SH-SY5Y (cell line): ENCODE results near the gene H2AZ2.

Experiments used
- GATA2 ChIP-seq: IDR thresholded peaks from 2 replicates; pipeline ENCODE4 v1.6.1; 2011; ENCODE audit warnings: mild to moderate bottlenecking, low read depth, low read length
- GATA3 ChIP-seq: IDR thresholded peaks from 2 replicates; pipeline ENCODE4 v1.6.1; 2011; ENCODE audit warnings: low read depth, mild to moderate bottlenecking, low read length, moderate library complexity

Gene H2AZ2

GRCh38 chr7:44847920-44848634 is at the start of gene H2AZ2:
TSS of gene H2AZ2 (minus strand) at chr7:44848087. CDS start at chr7:44847971, 116 bp downstream.
- TF ChIP-seq GATA3 (no peak), GATA2 (no peak; the same call in 1 of the 2 replicates)

- TF ChIP-seq GATA3, result no peak
- TF ChIP-seq GATA2, result no peak
These were observed 49.4 kb upstream of the H2AZ2 start for GRCh38 chr7:44897309-44897708.

- TF ChIP-seq GATA2, result no peak
- TF ChIP-seq GATA3, result no peak
These were observed 47.1 kb upstream of the H2AZ2 start for GRCh38 chr7:44894888-44895580.

- TF ChIP-seq GATA2 (no peak), GATA3 (no peak)
These were observed 45.9 kb upstream of the H2AZ2 start for GRCh38 chr7:44893710-44894234.

- TF ChIP-seq GATA3 (no peak), GATA2 (no peak)
These were observed 43.9 kb upstream of the H2AZ2 start for GRCh38 chr7:44891791-44892190.

GRCh38 chr7:44891372-44891771 is 43.5 kb upstream of the H2AZ2 start:
- no peak for TF ChIP-seq GATA3
- no peak for TF ChIP-seq GATA2

- TF ChIP-seq GATA2 (no peak), GATA3 (no peak)
These were observed 41.3 kb upstream of the H2AZ2 start for GRCh38 chr7:44889086-44889781.

GRCh38 chr7:44887293-44887692 is 39.4 kb upstream of the H2AZ2 start:
- TF ChIP-seq GATA2 (no peak), GATA3 (no peak)

GRCh38 chr7:44885394-44886317 is 37.8 kb upstream of the H2AZ2 start, which contains the start of gene PURB:
TSS of gene PURB (minus strand) at chr7:44885530. CDS start at chr7:44885348, 182 bp downstream.
- TF ChIP-seq GATA3 (no peak), GATA2 (no peak)

GRCh38 chr7:44884621-44885393 is 36.9 kb upstream of the H2AZ2 start:
- TF ChIP-seq GATA2, result no peak
- TF ChIP-seq GATA3, result no peak

GRCh38 chr7:44883961-44884620 is 36.2 kb upstream of the H2AZ2 start:
- TF ChIP-seq GATA2, result no peak
- no peak for TF ChIP-seq GATA3

GRCh38 chr7:44882899-44883298 is 35.0 kb upstream of the H2AZ2 start:
- TF ChIP-seq GATA2 (no peak), GATA3 (no peak)

- no peak for TF ChIP-seq GATA3
- no peak for TF ChIP-seq GATA2
These were observed 33.7 kb upstream of the H2AZ2 start for GRCh38 chr7:44881610-44882009.
